ENCODE results near the gene NPB.

Gene NPB

GRCh38 chr17:81947189-81947588 is 45.2 kb downstream of the NPB start, which contains the start of gene MYADML2:
TSS of gene MYADML2 (minus strand) at chr17:81947233. CDS start at chr17:81941741, 5,492 bp downstream.
- DNase-seq = no peak

GRCh38 chr17:81948635-81949378 is 46.8 kb downstream of the NPB start:
- DNase-seq = no peak

GRCh38 chr17:81950501-81950900 is 48.5 kb downstream of the NPB start:
- no peak for DNase-seq

- no peak for DNase-seq
Observed at GRCh38 chr17:81951785-81952684, 50.0 kb downstream of the NPB start.

Data from NCI-H187 (cell line).